Measurements from ENCODE around the gene GSTM3.

Gene GSTM3

GRCh38 chr1:109726728-109727373 lies 14.0 kb downstream of the GSTM3 start:
- no peak for DNase-seq (ENCODE audit: extremely low read depth, low read depth)

DNA sequence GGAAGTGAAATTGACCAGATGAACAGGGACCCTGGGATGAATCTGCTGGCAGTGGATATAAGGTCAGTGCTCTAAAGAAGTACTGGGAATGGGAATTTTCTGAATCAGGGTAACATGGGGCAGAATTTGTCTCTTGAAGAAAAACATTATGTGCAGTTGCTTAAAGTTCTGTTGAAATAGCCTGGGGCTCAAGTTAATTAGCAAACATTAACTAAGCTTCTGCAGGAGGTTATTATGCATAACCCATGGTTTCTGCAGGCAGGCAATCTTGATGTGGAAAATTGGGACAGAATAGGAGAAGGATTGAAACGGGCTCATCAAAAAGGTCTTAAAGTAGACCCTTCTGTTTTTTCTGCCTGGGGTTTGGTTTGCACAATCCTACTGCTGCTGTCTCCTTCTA lies 14.8 kb downstream of the GSTM3 start:
- DNase-seq (ENCODE audit: extremely low read depth, low read depth), result no peak
- TF ChIP-seq, protein P1, sequence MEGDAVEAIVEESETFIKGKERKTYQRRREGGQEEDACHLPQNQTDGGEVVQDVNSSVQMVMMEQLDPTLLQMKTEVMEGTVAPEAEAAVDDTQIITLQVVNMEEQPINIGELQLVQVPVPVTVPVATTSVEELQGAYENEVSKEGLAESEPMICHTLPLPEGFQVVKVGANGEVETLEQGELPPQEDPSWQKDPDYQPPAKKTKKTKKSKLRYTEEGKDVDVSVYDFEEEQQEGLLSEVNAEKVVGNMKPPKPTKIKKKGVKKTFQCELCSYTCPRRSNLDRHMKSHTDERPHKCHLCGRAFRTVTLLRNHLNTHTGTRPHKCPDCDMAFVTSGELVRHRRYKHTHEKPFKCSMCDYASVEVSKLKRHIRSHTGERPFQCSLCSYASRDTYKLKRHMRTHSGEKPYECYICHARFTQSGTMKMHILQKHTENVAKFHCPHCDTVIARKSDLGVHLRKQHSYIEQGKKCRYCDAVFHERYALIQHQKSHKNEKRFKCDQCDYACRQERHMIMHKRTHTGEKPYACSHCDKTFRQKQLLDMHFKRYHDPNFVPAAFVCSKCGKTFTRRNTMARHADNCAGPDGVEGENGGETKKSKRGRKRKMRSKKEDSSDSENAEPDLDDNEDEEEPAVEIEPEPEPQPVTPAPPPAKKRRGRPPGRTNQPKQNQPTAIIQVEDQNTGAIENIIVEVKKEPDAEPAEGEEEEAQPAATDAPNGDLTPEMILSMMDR (IDR thresholded peaks at IDR 0.05; ENCODE audit: low read depth, low read length), result no peak

More at GRCh38 chr1:109726728-109727373, 14.0 kb downstream of the GSTM3 start:
- TF ChIP-seq, protein P1 (IDR thresholded peaks at IDR 0.05; ENCODE audit: low read depth, low read length), result no peak

GRCh38 chr1:109725510-109725909 lies 15.3 kb downstream of the GSTM3 start:
- DNase-seq (ENCODE audit: extremely low read depth, low read depth), result no peak
- TF ChIP-seq, protein P1 (IDR thresholded peaks at IDR 0.05; ENCODE audit: low read depth, low read length), result no peak

DNA sequence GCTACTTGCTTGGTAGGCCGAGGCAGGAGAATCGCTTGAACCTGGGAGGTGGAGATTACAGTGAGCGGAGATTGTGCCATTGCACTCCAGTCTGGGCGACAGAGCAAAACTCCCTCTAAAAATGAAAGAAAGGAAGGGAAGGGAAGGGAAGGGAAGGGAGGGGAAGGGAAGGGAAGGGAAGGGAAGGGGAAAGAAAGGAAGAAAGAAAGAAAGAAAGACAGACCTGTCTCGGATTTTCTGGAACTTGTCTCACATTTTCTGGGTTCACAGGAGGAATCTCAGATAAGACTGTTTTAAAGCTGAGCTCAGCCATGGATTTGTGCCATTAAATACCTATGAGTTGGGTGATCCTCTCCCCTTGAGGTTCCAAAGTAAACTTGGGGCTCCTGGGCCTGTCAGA lies 15.9 kb downstream of the GSTM3 start:
- DNase-seq (ENCODE audit: extremely low read depth, low read depth), result no peak
- TF ChIP-seq, protein P1 (IDR thresholded peaks at IDR 0.05; ENCODE audit: low read depth, low read length), result no peak

DNA sequence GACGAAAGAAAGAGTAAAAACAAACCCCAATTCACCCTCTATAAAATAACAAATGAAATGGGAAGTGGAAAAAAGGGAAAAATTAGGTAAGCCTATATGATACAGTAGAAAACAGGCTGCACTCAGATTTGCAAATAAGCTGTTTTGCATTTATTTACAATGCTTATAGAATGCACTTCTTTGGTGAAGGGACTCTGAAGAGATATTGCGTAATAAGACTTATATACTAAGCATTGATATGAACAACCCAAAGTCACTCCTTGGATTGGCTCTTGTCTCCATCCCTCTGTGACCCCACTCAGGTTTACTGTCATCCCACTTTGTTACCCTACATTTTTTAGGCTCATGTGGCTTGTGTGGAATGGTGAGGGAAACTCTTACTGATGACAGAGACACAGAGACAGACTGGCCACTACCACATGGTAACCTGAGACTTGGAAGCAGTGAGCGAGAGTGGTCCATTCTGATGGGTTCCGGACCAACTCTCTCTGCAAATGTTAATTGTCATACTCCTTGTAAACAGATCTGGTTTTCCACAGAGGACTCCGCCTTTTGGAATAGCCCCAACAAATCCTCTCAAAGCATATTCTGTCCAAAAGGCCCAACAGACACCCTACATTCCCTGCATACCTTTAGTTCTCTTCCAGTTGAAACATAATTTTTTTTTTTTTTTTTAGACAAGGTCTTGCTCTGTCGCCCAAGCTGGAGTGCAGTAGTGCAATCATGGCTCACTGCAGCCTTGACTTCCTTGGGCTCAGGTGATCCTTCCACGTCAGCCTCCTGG lies 17.7 kb downstream of the GSTM3 start:
- no peak for DNase-seq (ENCODE audit: extremely low read depth, low read depth)
- TF ChIP-seq, protein P1 (IDR thresholded peaks at IDR 0.05; ENCODE audit: low read depth, low read length), result no peak

- DNase-seq (ENCODE audit: extremely low read depth, low read depth), result no peak
- TF ChIP-seq, protein P1 (IDR thresholded peaks at IDR 0.05; ENCODE audit: low read depth, low read length), result no peak
Measured at GRCh38 chr1:109721971-109722370, 18.9 kb downstream of the GSTM3 start.

DNA sequence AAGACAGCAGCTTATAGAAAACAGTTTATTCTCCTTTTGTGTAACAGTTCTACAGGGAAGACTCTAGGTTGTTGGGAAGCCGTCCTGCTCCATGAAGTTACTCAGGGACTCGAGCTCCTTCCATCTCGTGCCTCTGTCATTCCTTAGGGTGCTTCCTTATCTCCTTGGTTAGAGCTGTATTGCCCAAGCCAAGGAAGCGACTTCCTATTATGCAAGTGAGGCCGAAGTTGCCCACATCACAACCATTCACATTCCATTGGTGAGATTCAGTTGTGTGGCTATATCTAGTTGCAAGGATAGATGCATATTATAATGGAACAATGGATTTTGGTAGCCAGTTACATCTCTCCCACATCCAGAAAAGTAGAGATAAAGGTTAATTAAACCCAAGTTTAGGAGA lies 19.8 kb downstream of the GSTM3 start:
- TF ChIP-seq, protein P1 (IDR thresholded peaks at IDR 0.05; ENCODE audit: low read depth, low read length), result no peak
- DNase-seq (ENCODE audit: extremely low read depth, low read depth), result no peak

Measured in AG09319 (cell line).